ENCODE results near the gene DRD3. TPM values are rescaled to one million over a fixed set of nuclear protein-coding genes. Genes with fewer than 3 reads are reported as not detected.
A peak's percentile ranks its signal among the peaks of the same experiment; 100 is the strongest.

Gene DRD3
- total RNA-seq, 1 donor from 2014 or later = not detected

- CTCF ChIA-PET = interaction anchor here (0.7 to 3.5 kb wide), 19 partner anchors 9 to 234 kb away, joined by 3 to 66 read pairs (median 4); partner anchors contain the start of gene DRD3
- Mint-ChIP-seq H3K27me3 (no peaks in the 10 kb centered on the region), H3K36me3 (ENCODE audit: low read depth) (peaks cover 3% of the 10 kb centered on the region), H3K9me3 (no peaks in the 10 kb centered on the region), H3K4me1 (peaks cover 32% of the 10 kb centered on the region), H3K4me3 (no peak overlapping the region), H3K27ac (no peak overlapping the region)
- intact Hi-C loops (cut with micrococcal nuclease) = loop anchor here (1.0 to 5.0 kb wide), 8 partner anchors 34 to 1651 kb away; partner anchors contain the start of genes ATG3, DRD3, SLC35A5 and USF3
- POLR2A ChIA-PET = interaction anchor here (0.6 to 7.4 kb wide), 58 partner anchors 8 to 1571 kb away, joined by 3 to 334 read pairs (median 8); partner anchors contain the start of genes ATP6V1A, CCDC191, DRD3 and NAA50
- DNase-seq = no peak
- TF ChIP-seq, protein P1, sequence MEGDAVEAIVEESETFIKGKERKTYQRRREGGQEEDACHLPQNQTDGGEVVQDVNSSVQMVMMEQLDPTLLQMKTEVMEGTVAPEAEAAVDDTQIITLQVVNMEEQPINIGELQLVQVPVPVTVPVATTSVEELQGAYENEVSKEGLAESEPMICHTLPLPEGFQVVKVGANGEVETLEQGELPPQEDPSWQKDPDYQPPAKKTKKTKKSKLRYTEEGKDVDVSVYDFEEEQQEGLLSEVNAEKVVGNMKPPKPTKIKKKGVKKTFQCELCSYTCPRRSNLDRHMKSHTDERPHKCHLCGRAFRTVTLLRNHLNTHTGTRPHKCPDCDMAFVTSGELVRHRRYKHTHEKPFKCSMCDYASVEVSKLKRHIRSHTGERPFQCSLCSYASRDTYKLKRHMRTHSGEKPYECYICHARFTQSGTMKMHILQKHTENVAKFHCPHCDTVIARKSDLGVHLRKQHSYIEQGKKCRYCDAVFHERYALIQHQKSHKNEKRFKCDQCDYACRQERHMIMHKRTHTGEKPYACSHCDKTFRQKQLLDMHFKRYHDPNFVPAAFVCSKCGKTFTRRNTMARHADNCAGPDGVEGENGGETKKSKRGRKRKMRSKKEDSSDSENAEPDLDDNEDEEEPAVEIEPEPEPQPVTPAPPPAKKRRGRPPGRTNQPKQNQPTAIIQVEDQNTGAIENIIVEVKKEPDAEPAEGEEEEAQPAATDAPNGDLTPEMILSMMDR (IDR thresholded peaks at IDR 0.05) = no peak
- peak; percentile 0 for ATAC-seq (ENCODE audit: low read depth)
Measured at GRCh38 chr3:114213292-114213626, 34.4 kb upstream of the DRD3 start.

GRCh38 chr3:114212646-114213045 is 33.8 kb upstream of the DRD3 start:
- no peak for DNase-seq
- Mint-ChIP-seq H3K4me1 (peaks cover 37% of the 10 kb centered on the region), H3K9me3 (no peaks in the 10 kb centered on the region), H3K4me3 (peak overlapping the region; percentile 29), H3K36me3 (ENCODE audit: low read depth) (peaks cover 3% of the 10 kb centered on the region), H3K27ac (no peak overlapping the region), H3K27me3 (no peaks in the 10 kb centered on the region)
- ChIA-PET CTCF (interaction anchor here (1.2 to 3.5 kb wide), 5 partner anchors 10 to 235 kb away, joined by 4 to 66 read pairs (median 23); no protein-coding TSS in a partner anchor), POLR2A (interaction anchor here (0.9 to 7.4 kb wide), 22 partner anchors 8 to 934 kb away, joined by 3 to 334 read pairs (median 10); partner anchors contain the start of genes ATP6V1A, CCDC191, DRD3 and NAA50)
- intact Hi-C loops (cut with micrococcal nuclease) = loop anchor here (1.0 to 5.0 kb wide), 8 partner anchors 33 to 1650 kb away; partner anchors contain the start of genes ATG3, DRD3, SLC35A5 and USF3
- TF ChIP-seq, protein P1 (IDR thresholded peaks at IDR 0.05) = no peak
- ATAC-seq (ENCODE audit: low read depth) = no peak

DNA sequence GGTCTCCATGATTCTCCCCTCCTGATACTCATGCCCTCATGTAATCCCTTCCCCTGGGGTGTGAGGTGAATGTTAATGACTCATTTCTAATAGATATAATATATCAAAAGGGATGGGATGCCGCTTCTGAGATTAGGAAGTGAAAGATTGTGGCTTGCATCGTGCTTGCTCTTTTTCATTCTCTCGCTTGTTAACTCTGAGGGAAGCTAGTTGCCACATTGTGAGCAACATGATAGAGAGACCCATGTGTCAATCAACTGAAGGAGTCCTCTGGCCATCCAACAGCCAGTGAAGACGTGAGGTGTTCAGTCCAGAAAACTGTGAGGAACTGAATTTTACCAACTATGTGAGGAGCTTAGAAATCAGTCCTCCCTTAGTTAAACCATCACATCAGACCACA is 28.9 kb upstream of the DRD3 start:
- Mint-ChIP-seq H3K9me3 (no peaks in the 10 kb centered on the region), H3K27ac (peak overlapping the region; percentile 74), H3K4me3 (peak overlapping the region; percentile 20), H3K27me3 (no peaks in the 10 kb centered on the region), H3K4me1 (peaks cover 38% of the 10 kb centered on the region), H3K36me3 (ENCODE audit: low read depth) (no peaks in the 10 kb centered on the region)
- intact Hi-C loops (cut with micrococcal nuclease) = no loop called here
- ChIA-PET CTCF (interaction anchor here (0.9 to 2.9 kb wide), 6 partner anchors 11 to 83 kb away, joined by 3 to 17 read pairs (median 4); no protein-coding TSS in a partner anchor), POLR2A (interaction anchor here (0.7 to 2.4 kb wide), 7 partner anchors 10 to 100 kb away, joined by 3 to 13 read pairs (median 5); no protein-coding TSS in a partner anchor)
- DNase-seq (no peak), ATAC-seq (ENCODE audit: low read depth) (peak; percentile 97)
- TF ChIP-seq, protein P1 (IDR thresholded peaks at IDR 0.05) = no peak

DNA sequence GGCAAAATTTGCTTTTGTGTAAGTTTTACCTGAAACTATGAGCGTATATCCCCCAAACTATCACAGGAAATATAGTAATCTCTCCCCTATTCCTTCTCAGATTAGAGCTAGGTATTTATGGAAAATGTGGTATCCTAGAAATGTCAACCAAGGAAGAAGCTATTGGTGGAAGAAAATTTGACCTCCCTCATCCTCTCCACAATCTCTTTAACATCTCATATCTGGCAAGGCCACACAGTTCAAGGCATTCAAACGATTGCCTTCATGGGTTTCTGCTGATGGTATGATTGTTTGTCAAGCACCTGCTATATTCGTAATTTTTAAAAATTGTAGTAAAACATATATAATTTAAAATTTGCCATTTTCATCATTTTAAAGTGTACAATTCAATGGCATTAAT is 27.5 kb upstream of the DRD3 start:
- POLR2A ChIA-PET = interaction anchor here (2.2 kb wide), 1 partner anchor 8 kb away, joined by 18 read pairs; no protein-coding TSS in a partner anchor
- no peak for ATAC-seq (ENCODE audit: low read depth)
- Mint-ChIP-seq H3K27me3 (no peaks in the 10 kb centered on the region), H3K4me1 (peaks cover 25% of the 10 kb centered on the region), H3K4me3 (no peak overlapping the region), H3K9me3 (no peaks in the 10 kb centered on the region), H3K36me3 (ENCODE audit: low read depth) (no peaks in the 10 kb centered on the region), H3K27ac (no peak overlapping the region)
- intact Hi-C loops (cut with micrococcal nuclease) = no loop called here
- CTCF ChIA-PET = interaction anchor here (1.0 to 1.9 kb wide), 4 partner anchors 51 to 95 kb away, joined by 3 to 6 read pairs (median 4); no protein-coding TSS in a partner anchor
- TF ChIP-seq, protein P1 (IDR thresholded peaks at IDR 0.05) = no peak
- DNase-seq = no peak

DNA sequence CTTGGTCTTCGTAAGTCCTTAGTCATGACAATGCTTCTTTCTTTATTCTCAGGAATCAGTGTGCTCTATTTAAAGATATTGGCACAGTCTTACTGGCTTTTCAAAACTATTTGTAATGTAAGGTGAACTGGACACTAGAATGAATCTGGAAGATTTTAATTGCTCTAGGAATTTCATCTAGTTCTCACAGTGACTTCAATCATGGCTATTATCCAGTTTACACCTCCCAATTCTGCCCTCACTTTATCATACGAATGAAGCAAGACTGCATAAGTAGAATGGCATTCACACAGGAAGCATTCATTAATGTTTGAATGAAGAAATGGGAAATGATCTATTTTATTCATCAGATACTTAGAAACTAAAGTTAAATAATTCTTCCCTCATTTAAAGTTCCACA is 26.7 kb upstream of the DRD3 start:
- intact Hi-C loops (cut with micrococcal nuclease) = loop anchor here (1.0 kb wide), 1 partner anchor 13 kb away; no protein-coding TSS in a partner anchor
- peaks cover 24% of the 10 kb centered on the region for H3K4me1 Mint-ChIP-seq
- H3K4me3 Mint-ChIP-seq = no peak overlapping the region
- no peak for ATAC-seq (ENCODE audit: low read depth)
- H3K27ac Mint-ChIP-seq = no peak overlapping the region
- no peak for DNase-seq
- POLR2A ChIA-PET = interaction anchor here (2.2 kb wide), 1 partner anchor 8 kb away, joined by 18 read pairs; no protein-coding TSS in a partner anchor
- H3K27me3 Mint-ChIP-seq = no peaks in the 10 kb centered on the region
- TF ChIP-seq, protein P1 (IDR thresholded peaks at IDR 0.05) = no peak
- no peaks in the 10 kb centered on the region for H3K9me3 Mint-ChIP-seq
- no peaks in the 10 kb centered on the region for H3K36me3 Mint-ChIP-seq (ENCODE audit: low read depth)
- CTCF ChIA-PET = interaction anchor here (1.1 to 1.9 kb wide), 4 partner anchors 50 to 86 kb away, joined by 3 to 6 read pairs (median 4); no protein-coding TSS in a partner anchor
